ENCODE results near the gene WWC1.

The WWC1 gene

GRCh38 chr5:168472329-168472728 lies 180.9 kb downstream of the WWC1 start:
- ChIA-PET POLR2A (no interaction called here), CTCF (interaction anchor here (0.7 kb wide), 1 partner anchor 203 kb away, joined by 3 read pairs; no protein-coding TSS in a partner anchor)
- no peak for TF ChIP-seq CTCF (IDR thresholded peaks at IDR 0.05; ENCODE audit: control extremely low read depth, extremely low read depth, low read depth, missing control alignments)
- DNase-seq (ENCODE audit: extremely low spot score): no peak

GRCh38 chr5:168474319-168474718 lies 182.9 kb downstream of the WWC1 start:
- DNase-seq (ENCODE audit: extremely low spot score): no peak
- POLR2A ChIA-PET: no interaction called here
- no peak for TF ChIP-seq CTCF (IDR thresholded peaks at IDR 0.05; ENCODE audit: control extremely low read depth, extremely low read depth, low read depth, missing control alignments)
- CTCF ChIA-PET: interaction anchor here (1.0 kb wide), 1 partner anchor 12 kb away, joined by 3 read pairs; the partner anchor contains the start of gene RARS1

DNA sequence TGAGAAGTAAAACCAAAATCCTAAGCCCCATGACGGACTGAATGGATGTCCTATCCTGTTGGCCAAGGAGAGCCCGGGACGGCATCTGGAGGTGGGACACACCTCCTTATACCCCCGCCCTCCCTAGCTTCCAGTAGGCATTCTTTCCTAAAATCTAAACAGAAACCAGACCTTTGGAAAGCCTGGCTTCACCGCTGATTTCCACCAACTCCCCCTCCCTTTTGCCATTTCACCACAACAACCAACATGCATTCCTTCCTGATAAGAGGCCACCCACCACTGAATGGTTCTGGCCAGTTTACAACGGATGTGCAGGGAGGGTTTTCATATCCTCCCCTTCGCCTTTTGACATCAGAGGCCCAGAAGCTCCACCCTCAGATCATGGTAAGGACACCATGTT lies 185.6 kb downstream of the WWC1 start:
- no peak for TF ChIP-seq CTCF (IDR thresholded peaks at IDR 0.05; ENCODE audit: control extremely low read depth, extremely low read depth, low read depth, missing control alignments)
- CTCF ChIA-PET: interaction anchor here (0.8 to 1.5 kb wide), 3 partner anchors 9 to 11 kb away, joined by 3 to 7 read pairs (median 3); no protein-coding TSS in a partner anchor
- no peak for DNase-seq (ENCODE audit: extremely low spot score)
- POLR2A ChIA-PET: no interaction called here

DNA sequence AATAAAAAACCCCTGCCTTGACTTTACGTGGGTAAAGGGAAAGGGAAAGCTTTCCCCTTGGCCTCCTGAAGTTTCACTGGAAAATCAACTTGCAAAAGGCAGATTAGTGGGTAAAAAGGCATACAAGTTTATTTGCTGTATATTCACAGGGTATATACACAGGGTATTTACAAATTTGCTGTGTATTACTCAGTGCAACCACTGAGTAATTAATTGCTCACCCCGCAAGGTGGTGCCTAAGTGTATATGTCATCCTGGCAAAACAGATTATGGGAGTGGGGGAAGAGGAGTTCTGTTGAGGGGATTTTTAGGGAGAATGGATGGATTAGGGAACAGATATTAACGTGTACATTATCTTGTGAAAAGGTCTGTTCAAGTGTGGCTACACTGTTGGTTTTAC lies 187.7 kb downstream of the WWC1 start:
- TF ChIP-seq CTCF (IDR thresholded peaks at IDR 0.05; ENCODE audit: control extremely low read depth, extremely low read depth, low read depth, missing control alignments): no peak
- DNase-seq (ENCODE audit: extremely low spot score): no peak
- CTCF ChIA-PET: no interaction called here
- POLR2A ChIA-PET: no interaction called here

DNA sequence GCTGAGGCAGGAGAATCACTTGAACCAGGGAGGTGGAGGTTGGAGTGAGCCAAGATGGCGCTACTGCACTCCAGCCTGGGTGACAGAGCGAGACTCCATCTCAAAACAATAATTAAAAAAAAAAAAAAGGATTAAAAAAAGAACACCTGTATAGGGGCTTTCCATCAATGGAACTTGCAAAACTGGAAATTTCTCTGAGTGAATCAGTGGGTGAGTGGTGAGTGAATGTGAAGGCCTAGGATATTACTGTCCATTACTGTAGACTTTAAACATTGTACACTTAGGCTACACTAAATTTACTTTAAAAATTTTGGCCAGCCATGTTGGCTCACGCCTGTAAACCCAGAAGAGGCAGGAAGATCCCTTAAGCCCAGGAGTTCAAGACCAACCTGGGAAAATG lies 189.2 kb downstream of the WWC1 start:
- no peak for DNase-seq (ENCODE audit: extremely low spot score)
- ChIA-PET POLR2A (no interaction called here), CTCF (interaction anchor here (1.0 kb wide), 1 partner anchor 9 kb away, joined by 3 read pairs; no protein-coding TSS in a partner anchor)
- no peak for TF ChIP-seq CTCF (IDR thresholded peaks at IDR 0.05; ENCODE audit: control extremely low read depth, extremely low read depth, low read depth, missing control alignments)

DNA sequence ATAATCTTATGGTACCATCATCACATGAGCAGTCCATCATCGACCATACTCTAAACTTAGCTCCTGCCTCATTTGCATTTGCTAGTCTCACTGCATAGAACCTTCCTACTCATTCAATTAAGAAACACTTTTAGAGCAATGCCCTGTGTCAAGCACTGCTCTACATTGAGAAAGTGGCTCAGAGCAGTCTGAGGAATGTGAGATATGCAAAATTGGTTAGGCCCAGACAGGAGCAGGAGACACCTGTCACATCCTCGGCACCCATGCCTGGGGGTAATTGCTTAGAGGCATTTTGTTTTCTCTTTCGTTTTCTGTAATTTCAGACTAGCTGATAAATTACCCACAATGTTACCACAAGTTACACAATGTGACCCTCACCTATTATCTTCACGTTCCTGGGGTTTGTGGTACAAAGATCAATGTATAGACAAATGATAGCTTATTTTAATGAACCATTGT lies 189.9 kb downstream of the WWC1 start:
- CTCF ChIA-PET: interaction anchor here (1.0 to 1.7 kb wide), 2 partner anchors 10 to 156 kb away, joined by 3 read pairs; no protein-coding TSS in a partner anchor
- POLR2A ChIA-PET: no interaction called here
- DNase-seq (ENCODE audit: extremely low spot score): peak; percentile 76
- TF ChIP-seq CTCF (IDR thresholded peaks at IDR 0.05; ENCODE audit: control extremely low read depth, extremely low read depth, low read depth, missing control alignments): no peak

Measured in GM10248 (cell line).